ENCODE data around the gene P4HB.

Gene P4HB

GRCh38 chr17:81902653-81903414 is 42.5 kb upstream of the P4HB start:
- H3K36me3 ChIP-seq = peaks cover 12% of the 10 kb centered on the region
- DNase-seq = no peak
- no peaks in the 10 kb centered on the region for H3K27me3 ChIP-seq
- no peak overlapping the region for H3K4me3 ChIP-seq (ENCODE audit: low read depth, low read length)
- no peak for TF ChIP-seq CTCF (IDR thresholded peaks at IDR 0.05; ENCODE audit: low read depth, low read length)
- H3K9me3 ChIP-seq = no peaks in the 10 kb centered on the region
- H3K4me1 ChIP-seq = peaks cover 17% of the 10 kb centered on the region

GRCh38 chr17:81902023-81902652 is 41.8 kb upstream of the P4HB start, which contains the start of gene NPB:
NPB (plus strand) TSS chr17:81902238; CDS start chr17:81902278, 40 bp downstream.
- Histone ChIP-seq H3K36me3 (peaks cover 19% of the 10 kb centered on the region), H3K27me3 (no peaks in the 10 kb centered on the region), H3K4me3 (ENCODE audit: low read depth, low read length) (peak within 1 kb of the TSS; percentile 19; the same call in 1 of the 2 replicates), H3K4me1 (peaks cover 18% of the 10 kb centered on the region), H3K9me3 (no peaks in the 10 kb centered on the region)
- peak; percentile 70 for DNase-seq
- no peak for TF ChIP-seq CTCF (IDR thresholded peaks at IDR 0.05; ENCODE audit: low read depth, low read length)

- H3K27me3 ChIP-seq = no peaks in the 10 kb centered on the region
- H3K4me1 ChIP-seq = peaks cover 18% of the 10 kb centered on the region
- no peak overlapping the region for H3K4me3 ChIP-seq (ENCODE audit: low read depth, low read length)
- H3K36me3 ChIP-seq = peaks cover 21% of the 10 kb centered on the region
- DNase-seq = no peak
- H3K9me3 ChIP-seq = no peaks in the 10 kb centered on the region
- TF ChIP-seq CTCF (IDR thresholded peaks at IDR 0.05; ENCODE audit: low read depth, low read length) = no peak
Observed at GRCh38 chr17:81901167-81902022, 41.1 kb upstream of the P4HB start.

GRCh38 chr17:81900181-81900820 is 40.0 kb upstream of the P4HB start:
- no peak for TF ChIP-seq CTCF (IDR thresholded peaks at IDR 0.05; ENCODE audit: low read depth, low read length)
- DNase-seq = no peak
- H3K9me3 ChIP-seq = no peaks in the 10 kb centered on the region
- no peak overlapping the region for H3K4me3 ChIP-seq (ENCODE audit: low read depth, low read length)
- peaks cover 18% of the 10 kb centered on the region for H3K4me1 ChIP-seq
- H3K36me3 ChIP-seq = peaks cover 30% of the 10 kb centered on the region
- no peaks in the 10 kb centered on the region for H3K27me3 ChIP-seq

- H3K4me3 ChIP-seq (ENCODE audit: low read depth, low read length) = no peak overlapping the region
- H3K9me3 ChIP-seq = no peaks in the 10 kb centered on the region
- no peak for DNase-seq
- no peaks in the 10 kb centered on the region for H3K27me3 ChIP-seq
- peaks cover 33% of the 10 kb centered on the region for H3K36me3 ChIP-seq
- no peak for TF ChIP-seq CTCF (IDR thresholded peaks at IDR 0.05; ENCODE audit: low read depth, low read length)
- H3K4me1 ChIP-seq = peaks cover 18% of the 10 kb centered on the region
Observed at GRCh38 chr17:81899514-81900166, 39.3 kb upstream of the P4HB start.

Data from BE2C (cell line).